GM19468 (cell line): ENCODE data around the gene SLC35F1.

Experiments
- ATAC-seq: cut with Tn5 transposase; IDR thresholded peaks from one replicate; pipeline ENCODE4 v1.9.1; 2021; ENCODE audit warnings: mild to moderate bottlenecking, moderate library complexity, moderate number of reproducible peaks; ENCODE audit not compliant: unreplicated experiment; ENCODE audit errors: extremely low read depth

Gene SLC35F1

DNA sequence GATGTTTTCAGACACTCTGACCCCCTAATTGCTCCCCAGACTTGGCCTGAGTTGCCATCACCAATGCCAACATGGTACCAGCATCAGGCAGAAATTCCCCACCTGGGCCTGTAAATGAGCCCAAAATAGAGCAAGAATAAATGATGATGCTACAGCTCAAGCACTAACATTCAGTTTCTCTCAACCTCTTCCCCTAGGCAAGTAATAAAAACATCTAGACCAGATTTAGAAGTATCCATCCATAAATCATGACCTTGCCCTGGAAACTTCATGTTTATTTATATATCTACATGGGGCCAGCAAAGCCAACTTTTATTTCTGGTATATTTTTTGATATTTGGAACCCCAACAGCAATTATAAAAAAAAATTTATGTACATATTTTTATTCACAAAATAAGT, 419.6 kb downstream of the SLC35F1 start:
- no peak for ATAC-seq

- no peak for ATAC-seq
Observed at GRCh38 chr6:118327237-118327636, 420.2 kb downstream of the SLC35F1 start.

GRCh38 chr6:118333772-118334171, 426.7 kb downstream of the SLC35F1 start:
- ATAC-seq, result no peak

DNA sequence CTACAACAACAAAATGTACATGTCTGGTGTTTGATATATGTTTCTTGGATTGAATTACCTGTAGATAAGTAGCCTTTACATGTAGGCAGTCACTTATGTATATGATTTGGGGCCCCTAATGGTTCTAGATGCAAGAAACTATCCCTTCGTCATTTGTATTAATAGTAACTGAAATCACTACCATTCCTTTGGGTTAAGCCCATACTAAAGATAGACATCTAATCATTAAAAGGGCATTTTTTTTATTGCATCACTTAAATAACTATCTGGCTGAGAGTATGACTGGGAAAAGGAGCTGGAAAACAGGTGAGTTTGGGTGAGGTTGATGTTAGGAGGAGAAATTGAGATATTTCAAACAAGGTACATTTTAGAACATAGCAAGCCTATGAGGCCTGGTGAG, 427.6 kb downstream of the SLC35F1 start:
- ATAC-seq, result no peak

DNA sequence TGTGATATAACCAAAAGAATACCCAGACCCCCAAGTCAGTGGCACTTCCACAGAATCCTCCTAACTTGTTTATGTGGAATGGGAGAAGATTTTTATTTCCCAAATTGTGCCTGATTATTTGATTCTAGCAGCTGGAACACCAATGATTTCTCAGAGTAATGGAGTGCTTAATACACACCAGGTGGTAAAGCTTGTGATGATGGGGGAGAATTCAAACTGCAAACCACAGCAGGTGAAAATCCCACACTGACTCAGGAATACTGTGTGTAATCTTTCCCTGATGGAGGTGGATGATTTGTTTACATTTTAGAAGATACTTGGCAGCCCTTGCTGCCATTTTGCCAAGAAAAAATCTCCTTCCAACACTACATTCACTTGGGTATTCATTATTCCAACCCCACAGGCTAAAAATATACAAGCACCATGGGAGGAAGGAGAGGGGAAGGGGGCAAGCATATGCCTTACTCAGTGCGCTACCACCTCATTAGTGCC, 428.3 kb downstream of the SLC35F1 start:
- no peak for ATAC-seq

- no peak for ATAC-seq
Observed at GRCh38 chr6:118344014-118344670, 437.1 kb downstream of the SLC35F1 start.

DNA sequence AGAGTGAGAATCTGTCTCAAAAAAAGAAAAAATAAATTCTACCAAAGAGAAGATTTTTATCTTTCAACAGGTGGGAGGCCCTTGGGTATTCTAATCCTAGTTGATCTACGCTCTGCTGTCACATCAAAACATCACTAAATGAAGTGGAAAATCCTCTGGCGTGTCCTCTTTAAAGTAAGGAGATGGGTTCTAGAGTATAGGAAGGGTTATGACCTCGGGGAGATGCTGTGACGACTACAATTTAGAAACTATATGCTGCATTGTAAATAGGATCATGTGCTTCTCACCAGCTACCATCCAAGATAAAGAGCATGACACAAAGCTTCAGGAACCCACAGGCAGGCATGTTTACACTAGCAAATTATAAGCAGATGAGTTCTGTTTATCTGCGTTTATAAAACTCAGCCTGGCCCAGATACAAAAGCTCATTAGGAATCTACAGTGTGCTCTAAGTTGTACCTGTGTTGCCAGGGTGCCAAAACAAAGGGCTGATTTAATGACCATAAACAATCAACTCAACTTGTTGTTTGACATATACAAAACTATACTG, 443.9 kb downstream of the SLC35F1 start:
- ATAC-seq, result no peak

DNA sequence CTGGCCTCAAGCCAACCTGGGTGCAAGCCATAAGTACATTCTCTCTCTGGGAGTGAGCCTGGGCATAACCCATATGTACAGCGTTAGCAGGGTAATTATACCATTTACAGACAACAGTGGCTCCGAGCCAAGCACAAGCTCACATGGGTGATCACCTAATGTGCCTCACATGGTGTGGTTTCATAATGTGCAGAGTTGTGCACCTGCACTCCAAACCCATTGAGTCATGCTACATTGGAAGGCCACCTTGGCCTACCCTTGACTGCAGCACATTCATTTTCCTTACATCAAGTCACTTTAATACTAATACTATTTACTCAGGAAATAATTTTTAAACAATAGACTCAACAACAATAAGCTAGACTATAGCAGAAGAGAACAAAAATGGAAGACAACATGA, 446.5 kb downstream of the SLC35F1 start:
- no peak for ATAC-seq

DNA sequence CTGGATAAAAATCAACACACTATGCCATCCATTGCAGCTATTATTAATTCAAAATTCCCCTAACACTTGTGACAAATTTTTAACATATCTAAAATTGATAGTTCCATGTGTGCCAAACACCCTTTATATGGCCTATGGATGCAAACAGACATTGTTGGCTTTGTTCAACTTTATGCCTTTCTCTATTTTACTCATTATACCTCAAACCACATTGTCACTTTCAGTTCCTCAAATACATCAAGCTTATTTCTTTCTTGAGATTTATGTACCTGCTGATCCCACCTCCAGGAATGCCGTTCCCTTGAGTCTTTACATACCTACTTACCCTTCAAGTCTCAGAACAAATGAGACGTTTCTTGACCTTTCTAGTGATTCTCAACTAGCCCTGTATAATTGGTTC, 447.6 kb downstream of the SLC35F1 start:
- ATAC-seq, result peak; percentile 89

- ATAC-seq, result no peak
Observed at GRCh38 chr6:118356054-118356453, 449.0 kb downstream of the SLC35F1 start.

DNA sequence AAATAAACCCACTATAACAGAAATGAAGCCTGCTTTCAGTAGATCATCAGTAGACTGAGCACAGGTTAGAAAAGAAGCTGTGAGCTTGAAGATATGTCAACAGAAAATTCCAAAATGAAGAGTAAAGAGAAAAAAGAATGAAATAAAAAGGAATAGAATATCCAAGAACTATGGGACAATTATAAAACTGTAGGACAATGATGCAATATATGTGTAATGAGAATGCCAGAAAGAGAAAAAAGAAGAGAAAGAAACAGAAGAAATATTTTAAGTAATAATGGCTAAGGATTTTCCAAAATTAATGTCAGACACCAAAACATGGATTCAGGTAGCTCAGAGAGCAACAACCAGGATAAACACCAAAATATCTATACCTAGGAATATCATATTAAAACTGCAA, 449.6 kb downstream of the SLC35F1 start:
- no peak for ATAC-seq
